ENCODE measurements around the gene ZFC3H1. TPM values are rescaled to one million over a fixed set of nuclear protein-coding genes. Genes with fewer than 3 reads are reported as not detected.

Gene ZFC3H1
- total and polyA plus RNA-seq, 9 of the 15 experiments (the other 6 are each of a cell fraction or from before 2014, with no cell fraction given), result 14.8 to 80.5 (median 22.1) TPM

DNA sequence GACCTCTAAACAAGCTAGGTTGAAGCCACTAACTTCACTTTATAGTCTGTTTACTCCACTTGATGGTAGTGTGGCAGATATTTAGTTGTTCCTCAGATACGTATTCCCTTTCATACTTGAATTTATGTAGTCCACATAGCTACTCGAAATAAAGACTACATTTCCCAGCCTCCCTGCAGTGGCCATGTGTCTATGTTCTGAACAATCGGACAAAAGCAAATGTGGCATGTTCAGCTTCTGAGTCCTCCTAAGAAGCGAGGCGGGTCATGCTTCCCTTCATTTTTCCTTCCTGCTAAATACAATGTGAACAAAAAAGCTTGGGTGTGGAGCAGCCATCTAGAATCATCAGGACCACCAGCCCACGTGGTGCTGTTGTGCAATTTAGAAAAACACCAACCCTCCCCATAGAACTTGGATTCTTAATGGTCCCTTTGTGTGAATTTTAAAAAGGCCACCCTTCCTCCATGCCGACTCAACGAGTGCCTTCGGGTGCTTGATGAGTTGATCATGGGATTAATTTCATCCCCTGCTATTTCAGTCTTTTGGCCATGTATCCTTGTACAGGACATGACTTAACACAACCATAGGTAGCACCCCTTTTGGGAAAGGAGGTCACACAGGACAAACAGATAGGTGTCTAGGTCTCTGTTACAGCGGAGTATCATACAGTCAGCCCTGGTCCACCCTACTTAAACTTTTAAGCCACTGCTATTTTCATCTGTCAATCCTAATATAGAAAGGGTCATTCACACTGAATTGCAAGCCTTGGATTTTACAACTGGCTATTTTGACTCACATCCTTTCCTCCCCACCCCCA, 60.7 kb downstream of the ZFC3H1 start:
- DNase-seq (ENCODE audit: extremely low read depth in 1 of 4, low spot score in 3 of 4) (no peak), ATAC-seq (peak; percentile 24; the same call in 2 of the 3 replicates), FAIRE-seq (no peak)
- Histone ChIP-seq H3K79me2 (ENCODE audit: control insufficient read depth, insufficient read depth, low read length) (no peaks in the 10 kb centered on the region), H3K27ac (ENCODE audit: extremely low read depth, low read depth, low read length) (no peak overlapping the region), H3K9me3 (replicated peaks; ENCODE audit: control insufficient read depth, insufficient read depth, low read depth, low read length) (no peaks in the 10 kb centered on the region), H4K20me1 (replicated peaks; ENCODE audit: control insufficient read depth, insufficient read depth, low read length) (no peaks in the 10 kb centered on the region), H3K9ac (ENCODE audit: insufficient read depth in 1 of 2, low read depth in 2 of 2, low read length in 2 of 2) (no peak overlapping the region), H3K9me1 (ENCODE audit: control insufficient read depth, insufficient read depth, low read length) (no peaks in the 10 kb centered on the region), H3K36me3 (ENCODE audit: control insufficient read depth, insufficient read depth, low read length) (peaks cover 16% of the 10 kb centered on the region; the same call in 2 of the 3 replicates), H3K4me1 (replicated peaks in 1 of 2; ENCODE audit: control insufficient read depth in 2 of 2, insufficient read depth in 2 of 2, low read length in 2 of 2) (no peaks in the 10 kb centered on the region), H3K4me2 (ENCODE audit: insufficient read depth, low read length) (no peak overlapping the region), H2AFZ (ENCODE audit: low read depth, low read length) (no peak overlapping the region), H3K27me3 (ENCODE audit: control insufficient read depth in 2 of 2, insufficient read depth in 2 of 2, low read length in 2 of 2) (no peaks in the 10 kb centered on the region), H3K4me3 (no peak overlapping the region)
- in situ Hi-C loops (cut with MboI), result no loop called here
- peak; percentile 51; the same call in 1 of the 2 replicates for TF ChIP-seq HCFC1 (IDR thresholded peaks at IDR 0.05; ENCODE audit: low read depth, low read length)
- no peak for TF ChIP-seq ZBTB8A (IDR thresholded peaks at IDR 0.05; ENCODE audit: partially characterized antibody)
- TF ChIP-seq L3MBTL2 (IDR thresholded peaks at IDR 0.05), result no peak
- TF ChIP-seq, protein P1, sequence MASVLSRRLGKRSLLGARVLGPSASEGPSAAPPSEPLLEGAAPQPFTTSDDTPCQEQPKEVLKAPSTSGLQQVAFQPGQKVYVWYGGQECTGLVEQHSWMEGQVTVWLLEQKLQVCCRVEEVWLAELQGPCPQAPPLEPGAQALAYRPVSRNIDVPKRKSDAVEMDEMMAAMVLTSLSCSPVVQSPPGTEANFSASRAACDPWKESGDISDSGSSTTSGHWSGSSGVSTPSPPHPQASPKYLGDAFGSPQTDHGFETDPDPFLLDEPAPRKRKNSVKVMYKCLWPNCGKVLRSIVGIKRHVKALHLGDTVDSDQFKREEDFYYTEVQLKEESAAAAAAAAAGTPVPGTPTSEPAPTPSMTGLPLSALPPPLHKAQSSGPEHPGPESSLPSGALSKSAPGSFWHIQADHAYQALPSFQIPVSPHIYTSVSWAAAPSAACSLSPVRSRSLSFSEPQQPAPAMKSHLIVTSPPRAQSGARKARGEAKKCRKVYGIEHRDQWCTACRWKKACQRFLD (CRISPR knock-in tag; IDR thresholded peaks at IDR 0.05), result no peak
- no peak for TF ChIP-seq HDAC6 (IDR thresholded peaks at IDR 0.05; ENCODE audit: low read depth, low read length)
- TF ChIP-seq, protein P2, sequence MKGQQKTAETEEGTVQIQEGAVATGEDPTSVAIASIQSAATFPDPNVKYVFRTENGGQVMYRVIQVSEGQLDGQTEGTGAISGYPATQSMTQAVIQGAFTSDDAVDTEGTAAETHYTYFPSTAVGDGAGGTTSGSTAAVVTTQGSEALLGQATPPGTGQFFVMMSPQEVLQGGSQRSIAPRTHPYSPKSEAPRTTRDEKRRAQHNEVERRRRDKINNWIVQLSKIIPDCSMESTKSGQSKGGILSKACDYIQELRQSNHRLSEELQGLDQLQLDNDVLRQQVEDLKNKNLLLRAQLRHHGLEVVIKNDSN (CRISPR knock-in tag; IDR thresholded peaks at IDR 0.05), result peak; percentile 16; the same call in 1 of the 2 replicates
- 0 out of 2 replicates have a peak, but pooled peaks have one; percentile 25 for TF ChIP-seq ZNF143 (CRISPR knock-in tag; IDR thresholded peaks at IDR 0.05)
- no peak for TF ChIP-seq RBM14 (IDR thresholded peaks at IDR 0.05; ENCODE audit: borderline replicate concordance, insufficient read depth, low read depth, low read length)
- TF ChIP-seq CEBPB (tag; IDR thresholded peaks at IDR 0.05), result peak; percentile 23; the same call in 1 of the 2 replicates
- ChIA-PET CTCF (ENCODE audit: low intra/inter-chr PET ratio) (no interaction called here), POLR2A (interaction anchor here (0.5 to 1.1 kb wide), 4 partner anchors 9 to 152 kb away, joined by 3 to 4 read pairs (median 4); no protein-coding TSS in a partner anchor)
- 64% methylated on average over 10 of the region's 10 CpGs for WGBS (ENCODE audit: insufficient coverage, low coverage, missing lambda C conversion rate)
- intact Hi-C loops (cut with micrococcal nuclease), result no loop called here
- no TSS peak for BruUV-seq (replicated peaks)

All from K562 (cell line).